Spinal cord (tissue), 10 donors: ENCODE data around the gene TNRC6B. TPM values are rescaled to one million over a fixed set of nuclear protein-coding genes. Genes with fewer than 3 reads are reported as not detected.
A peak's percentile ranks its signal among the peaks of the same experiment; 100 is the strongest.

Experiments used
- DNase-seq, 6 donors: peaks; one replicate each; pipeline versions ENCODE4 v3.0.0 to v3.0.0-alpha.2; 2013 to 2015; ENCODE audit warnings: low spot score in 6 of 6, low read depth in 4 of 6
- H3K27ac ChIP-seq: one replicate; pipeline ENCODE4 v1.5.1; 2013; ENCODE audit warnings: low read depth, low read length, control low read depth
- H3K27me3 ChIP-seq: one replicate; pipeline ENCODE4 v1.6.1; 2013; ENCODE audit warnings: low read length; ENCODE audit not compliant: control insufficient read depth, insufficient read depth
- H3K36me3 ChIP-seq: one replicate; pipeline ENCODE4 v1.6.1; 2013; ENCODE audit warnings: low read length; ENCODE audit not compliant: control insufficient read depth, insufficient read depth
- H3K4me1 ChIP-seq: one replicate; pipeline ENCODE4 v1.6.1; 2013; ENCODE audit warnings: low read length; ENCODE audit not compliant: control insufficient read depth, insufficient read depth
- H3K4me3 ChIP-seq: one replicate; pipeline ENCODE4 v1.5.1; 2013; ENCODE audit warnings: low read depth, low read length, control low read depth
- H3K9me3 ChIP-seq: one replicate; pipeline ENCODE4 v1.6.1; 2013; ENCODE audit warnings: low read length; ENCODE audit not compliant: control insufficient read depth, insufficient read depth
- WGBS: methylation state at CpG from one replicate; pipeline ENCODE4 v1.1.5; 2013; ENCODE audit warnings: missing lambda C conversion rate; ENCODE audit not compliant: insufficient coverage; 5-methylcytosine and 5-hydroxymethylcytosine counted together
- polyA plus RNA-seq, 2 donors: library from polyadenylated mRNA; unstranded; fragments of 120-200 nt; gene quantifications; one replicate each; pipeline ENCODE4 v1.2.1, GENCODE V29; 2013; ENCODE audit not compliant: insufficient read length in 2 of 2
- total RNA-seq, 2 donors: library from RNA; depleted of rRNA in 1 of 2; stranded (reverse); fragments of 120-200 nt in 1 of 2; fragments of >200 nt in 1 of 2; gene quantifications; one replicate each; pipeline versions ENCODE4 v1.2.3 to v1.2.4, GENCODE V29; 2013 to 2014
- donor health status: healthy.

The TNRC6B gene
- total and polyA plus RNA-seq, 4 donors, result 16.7 to 38.7 (median 26.5) TPM

- 100% methylated on average over 2 of the region's 3 CpGs for WGBS
- Histone ChIP-seq H3K9me3 (no peaks in the 10 kb centered on the region), H3K36me3 (peaks cover 6% of the 10 kb centered on the region), H3K4me3 (no peak overlapping the region), H3K27ac (no peak overlapping the region), H3K4me1 (peaks cover 2% of the 10 kb centered on the region), H3K27me3 (no peaks in the 10 kb centered on the region)
- DNase-seq, result peak in 1 of 6 donors; percentile 20
Measured at GRCh38 chr22:40244586-40244985, 66.9 kb downstream of the TNRC6B start.

GRCh38 chr22:40247976-40248375, 70.3 kb downstream of the TNRC6B start:
- H3K27me3 ChIP-seq, result no peaks in the 10 kb centered on the region
- no peaks in the 10 kb centered on the region for H3K9me3 ChIP-seq
- peaks cover 6% of the 10 kb centered on the region for H3K36me3 ChIP-seq
- H3K27ac ChIP-seq, result no peak overlapping the region
- no CpG with 5 or more reads among the region's 6 CpGs for WGBS
- DNase-seq, result no peak
- no peak overlapping the region for H3K4me3 ChIP-seq
- H3K4me1 ChIP-seq, result no peaks in the 10 kb centered on the region

- DNase-seq, result peak in 1 of 6 donors; percentile 8
- WGBS, result 60% methylated on average over 1 of the region's 3 CpGs
- Histone ChIP-seq H3K4me1 (no peaks in the 10 kb centered on the region), H3K9me3 (no peaks in the 10 kb centered on the region), H3K4me3 (no peak overlapping the region), H3K27me3 (no peaks in the 10 kb centered on the region), H3K36me3 (peaks cover 6% of the 10 kb centered on the region), H3K27ac (no peak overlapping the region)
Measured at GRCh38 chr22:40249286-40249685, 71.6 kb downstream of the TNRC6B start.

- H3K27me3 ChIP-seq, result no peaks in the 10 kb centered on the region
- peak in 1 of 6 donors; percentile 13 for DNase-seq
- H3K36me3 ChIP-seq, result peaks cover 6% of the 10 kb centered on the region
- no CpG with 5 or more reads among the region's 3 CpGs for WGBS
- H3K4me1 ChIP-seq, result no peaks in the 10 kb centered on the region
- no peak overlapping the region for H3K27ac ChIP-seq
- H3K9me3 ChIP-seq, result no peaks in the 10 kb centered on the region
- no peak overlapping the region for H3K4me3 ChIP-seq
Measured at GRCh38 chr22:40250608-40251007, 72.9 kb downstream of the TNRC6B start.

DNA sequence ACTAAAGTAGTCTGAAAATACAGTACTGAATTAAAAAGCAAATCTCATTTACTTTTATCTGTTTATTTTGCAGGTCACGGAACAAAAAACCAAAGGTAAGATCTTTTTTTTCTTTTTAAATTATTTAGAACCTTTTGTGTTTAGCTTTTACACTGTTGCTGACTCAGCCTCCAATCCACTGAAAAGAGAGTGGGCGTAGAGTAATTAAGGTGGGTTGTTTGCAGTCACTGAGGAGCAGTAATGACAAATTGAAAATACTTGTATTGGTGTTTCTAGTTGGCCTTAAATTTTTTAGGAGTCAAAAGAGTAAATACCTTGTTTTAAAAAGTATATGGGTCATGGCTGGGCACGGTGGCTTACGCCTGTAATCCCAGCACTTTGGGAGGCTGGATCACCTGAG, 73.4 kb downstream of the TNRC6B start:
- no peak overlapping the region for H3K4me3 ChIP-seq
- no peak overlapping the region for H3K27ac ChIP-seq
- H3K36me3 ChIP-seq, result peaks cover 4% of the 10 kb centered on the region
- WGBS, result 100% methylated on average over 1 of the region's 4 CpGs
- no peaks in the 10 kb centered on the region for H3K9me3 ChIP-seq
- no peaks in the 10 kb centered on the region for H3K27me3 ChIP-seq
- DNase-seq, result no peak
- H3K4me1 ChIP-seq, result no peaks in the 10 kb centered on the region

DNA sequence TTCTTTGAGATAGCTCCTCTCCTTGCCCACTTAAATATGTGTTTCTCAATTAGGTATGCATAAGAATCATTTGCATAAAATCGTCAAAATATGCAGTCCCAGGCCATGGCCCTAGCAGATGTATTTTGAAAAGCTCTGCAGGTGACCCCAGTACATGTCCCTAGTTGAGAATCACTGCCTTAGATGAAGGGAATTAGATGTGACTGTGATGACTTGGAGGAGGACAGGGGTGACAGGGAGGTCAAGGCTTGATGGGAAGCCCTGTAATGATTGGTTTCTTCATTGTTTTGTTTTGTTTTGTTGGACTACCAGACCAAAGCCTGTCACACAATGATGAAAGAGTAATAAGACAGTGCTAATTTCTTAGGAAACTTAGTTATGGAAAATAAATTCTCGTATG, 74.4 kb downstream of the TNRC6B start:
- Histone ChIP-seq H3K27ac (no peak overlapping the region), H3K4me3 (no peak overlapping the region), H3K27me3 (no peaks in the 10 kb centered on the region), H3K9me3 (no peaks in the 10 kb centered on the region), H3K4me1 (no peaks in the 10 kb centered on the region), H3K36me3 (peaks cover 2% of the 10 kb centered on the region)
- no peak for DNase-seq
- WGBS, result 0% methylated on average over 1 of the region's 2 CpGs

- no peaks in the 10 kb centered on the region for H3K9me3 ChIP-seq
- H3K27ac ChIP-seq, result no peak overlapping the region
- WGBS, result 73% methylated on average over 2 of the region's 4 CpGs
- no peaks in the 10 kb centered on the region for H3K4me1 ChIP-seq
- H3K4me3 ChIP-seq, result no peak overlapping the region
- DNase-seq, result no peak
- no peaks in the 10 kb centered on the region for H3K27me3 ChIP-seq
- H3K36me3 ChIP-seq, result peaks cover 8% of the 10 kb centered on the region
Measured at GRCh38 chr22:40256516-40256915, 78.8 kb downstream of the TNRC6B start.

DNA sequence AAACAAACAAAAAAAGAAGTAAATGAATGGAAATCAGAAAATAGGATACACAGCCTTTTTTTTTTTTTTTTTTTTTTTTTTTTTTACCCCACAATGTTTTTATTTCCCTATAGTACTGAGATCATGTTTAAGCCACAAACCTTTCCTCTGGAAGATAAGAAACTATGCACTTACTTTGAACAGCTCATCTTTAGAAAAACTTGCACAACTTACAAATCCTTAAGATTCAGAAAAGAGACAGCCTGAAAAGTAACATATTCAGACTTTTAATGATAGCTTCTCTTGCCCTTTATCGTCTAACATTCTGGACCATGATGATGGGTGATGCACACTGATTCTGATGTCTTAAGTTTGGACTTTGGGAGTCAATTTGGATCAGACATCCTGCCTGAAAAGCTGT, 80.3 kb downstream of the TNRC6B start:
- Histone ChIP-seq H3K36me3 (peaks cover 17% of the 10 kb centered on the region), H3K9me3 (no peaks in the 10 kb centered on the region), H3K27ac (no peak overlapping the region), H3K4me3 (no peak overlapping the region), H3K4me1 (no peaks in the 10 kb centered on the region), H3K27me3 (no peaks in the 10 kb centered on the region)
- no CpG with 5 or more reads among the region's 1 CpG for WGBS
- no peak for DNase-seq

DNA sequence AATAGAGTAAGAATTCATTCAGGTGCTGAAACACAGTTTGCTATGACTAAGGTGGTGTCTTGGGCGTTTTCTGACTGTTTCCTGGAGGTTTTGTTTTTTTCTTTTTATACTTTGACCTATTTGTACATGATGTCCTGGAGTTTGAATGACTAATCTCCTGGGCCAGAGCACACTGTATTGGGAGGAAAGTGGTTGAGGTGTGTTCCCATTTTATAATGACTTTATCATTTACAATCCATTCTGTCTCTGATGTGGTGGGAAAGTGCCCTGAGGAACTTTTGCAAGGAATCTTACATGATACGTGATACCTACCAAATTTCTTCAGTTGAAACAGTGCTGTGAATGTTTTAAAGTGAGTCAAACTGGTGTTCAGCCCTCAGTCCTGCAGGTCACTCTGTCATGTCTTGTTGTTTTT, 80.8 kb downstream of the TNRC6B start:
- no peaks in the 10 kb centered on the region for H3K4me1 ChIP-seq
- no peak overlapping the region for H3K27ac ChIP-seq
- H3K27me3 ChIP-seq, result no peaks in the 10 kb centered on the region
- no peak overlapping the region for H3K4me3 ChIP-seq
- H3K36me3 ChIP-seq, result peaks cover 17% of the 10 kb centered on the region
- no peaks in the 10 kb centered on the region for H3K9me3 ChIP-seq
- DNase-seq, result no peak
- WGBS, result no CpG with 5 or more reads among the region's 2 CpGs

DNA sequence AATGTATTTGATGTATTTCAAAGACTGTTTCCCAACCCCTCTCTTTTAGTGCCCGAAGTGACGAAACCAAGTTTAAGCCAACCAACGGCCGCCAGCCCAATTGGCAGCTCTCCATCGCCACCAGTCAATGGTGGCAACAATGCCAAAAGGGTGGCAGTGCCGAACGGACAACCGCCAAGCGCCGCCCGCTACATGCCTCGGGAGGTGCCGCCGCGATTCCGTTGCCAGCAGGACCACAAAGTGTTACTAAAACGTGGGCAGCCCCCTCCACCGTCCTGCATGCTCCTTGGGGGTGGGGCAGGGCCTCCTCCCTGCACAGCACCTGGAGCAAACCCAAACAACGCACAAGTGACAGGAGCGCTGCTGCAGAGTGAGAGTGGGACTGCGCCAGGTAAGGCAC, 84.1 kb downstream of the TNRC6B start:
- 97% methylated on average over 13 of the region's 21 CpGs for WGBS
- H3K27ac ChIP-seq, result no peak overlapping the region
- H3K4me3 ChIP-seq, result no peak overlapping the region
- H3K36me3 ChIP-seq, result peaks cover 36% of the 10 kb centered on the region
- H3K9me3 ChIP-seq, result no peaks in the 10 kb centered on the region
- H3K27me3 ChIP-seq, result no peaks in the 10 kb centered on the region
- DNase-seq, result no peak
- H3K4me1 ChIP-seq, result no peaks in the 10 kb centered on the region
